GM18868 (cell line): Measurements from ENCODE around the gene DCAF5.
"Not testable (repeated sequence)": the region's sequence is repeated elsewhere in the genome, so short reads cannot be mapped to it uniquely, and the experiment has no call there.

Experiments used
- ATAC-seq: cut with Tn5 transposase; IDR thresholded peaks from one replicate; pipeline ENCODE4 v1.9.1; 2021; ENCODE audit warnings: mild to moderate bottlenecking, moderate library complexity; ENCODE audit not compliant: unreplicated experiment

The DCAF5 gene

DNA sequence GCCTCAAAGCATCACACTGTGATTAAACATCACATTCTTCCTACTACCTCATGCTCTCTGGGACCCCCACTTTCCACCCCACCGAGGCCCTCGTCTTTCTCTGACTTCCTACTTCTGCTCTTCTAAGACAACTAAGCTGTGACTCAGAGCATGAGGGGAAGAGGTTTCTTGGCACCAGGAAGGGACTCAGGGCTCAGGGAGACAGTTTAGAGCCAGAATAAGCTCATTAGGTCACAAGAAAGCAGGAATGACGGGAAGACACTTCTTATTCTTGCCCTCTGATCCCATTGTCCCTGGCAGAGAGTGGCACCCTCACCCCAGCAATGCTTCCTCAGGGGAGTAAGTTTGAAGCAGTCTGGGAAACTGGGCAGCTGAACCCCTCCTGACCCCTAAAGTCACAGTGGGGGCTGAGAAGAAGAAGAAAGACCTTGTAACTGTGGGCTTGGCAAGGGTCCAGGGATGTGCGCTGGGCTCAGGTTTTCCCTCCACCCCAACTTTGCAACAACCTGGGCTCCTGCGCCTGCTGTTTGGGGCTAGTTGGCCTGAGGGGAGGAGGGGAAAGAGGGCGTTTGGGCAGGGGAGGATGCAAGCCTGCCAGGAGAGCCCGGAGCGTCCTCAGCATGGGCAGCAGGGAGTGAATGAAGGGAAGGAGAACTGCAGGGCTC lies 109.2 kb downstream of the DCAF5 start:
- no peak for ATAC-seq

DNA sequence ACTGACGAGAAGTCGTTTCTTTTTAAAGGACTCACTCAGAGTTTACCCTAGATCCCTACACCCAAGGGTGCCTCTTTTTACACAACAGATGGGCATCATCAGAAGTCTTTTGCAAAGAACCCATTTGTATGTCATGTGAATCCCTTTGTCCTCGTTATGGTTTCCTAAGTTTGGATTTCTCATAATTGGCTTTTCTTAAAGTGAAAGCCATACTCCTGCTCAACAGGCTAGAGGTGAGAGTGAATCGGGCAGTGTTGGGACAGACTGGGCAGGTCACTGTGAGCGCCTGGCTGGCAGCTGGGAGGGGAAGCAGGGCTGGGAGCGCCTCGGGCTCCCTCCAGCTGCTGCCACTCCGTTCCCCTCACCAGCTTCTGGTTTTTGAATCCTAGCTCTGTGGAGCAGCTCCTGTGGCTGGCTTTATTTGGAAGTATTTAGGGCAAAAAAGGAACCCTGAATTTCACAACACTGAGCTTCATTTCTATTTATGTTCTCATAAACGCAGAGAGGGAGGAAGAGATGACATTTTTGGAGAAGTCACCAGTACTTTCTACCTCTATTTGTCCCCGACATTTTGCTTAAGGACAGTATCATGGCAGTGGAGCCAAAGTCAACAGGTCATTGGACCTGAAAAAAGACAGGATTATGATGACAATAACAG lies 110.0 kb downstream of the DCAF5 start:
- no peak for ATAC-seq

- no peak for ATAC-seq
Observed at GRCh38 chr14:69042299-69042698, 110.6 kb downstream of the DCAF5 start.

DNA sequence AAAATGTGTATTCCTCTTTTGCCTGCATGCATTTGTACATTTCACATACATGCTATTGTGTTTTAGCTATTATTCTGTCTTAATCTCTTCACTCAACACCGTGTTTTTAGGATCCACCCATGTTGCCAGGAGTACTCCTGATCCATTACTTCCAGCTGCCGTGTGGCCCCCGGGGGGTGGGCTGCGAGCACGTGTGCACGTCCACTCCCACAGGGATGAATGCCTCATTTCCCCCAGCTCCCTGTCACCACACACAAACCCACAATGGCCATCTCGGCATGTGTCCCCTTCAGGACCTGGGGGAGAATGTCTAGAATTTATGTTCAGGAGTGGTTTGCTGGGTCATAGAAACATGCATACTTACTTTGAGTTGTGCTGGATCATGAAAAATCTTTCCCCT lies 111.1 kb downstream of the DCAF5 start:
- ATAC-seq = no peak

DNA sequence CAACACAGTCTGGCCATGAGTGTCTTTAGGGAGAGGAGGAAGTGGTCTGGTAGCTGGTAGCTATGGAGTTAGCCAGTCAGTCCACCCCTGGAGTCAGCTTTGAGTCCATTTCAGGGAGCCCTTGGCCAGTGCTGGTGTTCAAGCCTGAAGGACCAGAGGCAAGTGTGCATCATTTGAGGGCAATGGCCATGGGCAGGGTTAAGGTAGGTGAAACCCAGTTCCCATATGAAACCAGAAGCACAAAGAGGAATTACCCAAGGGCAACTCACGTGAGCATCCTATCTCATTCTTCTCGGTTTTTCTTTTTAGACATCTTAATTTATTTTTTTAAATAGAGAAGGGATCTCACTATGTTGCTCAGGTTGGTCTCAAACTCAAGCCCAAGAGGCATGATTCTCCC lies 112.6 kb downstream of the DCAF5 start:
- ATAC-seq = no peak

DNA sequence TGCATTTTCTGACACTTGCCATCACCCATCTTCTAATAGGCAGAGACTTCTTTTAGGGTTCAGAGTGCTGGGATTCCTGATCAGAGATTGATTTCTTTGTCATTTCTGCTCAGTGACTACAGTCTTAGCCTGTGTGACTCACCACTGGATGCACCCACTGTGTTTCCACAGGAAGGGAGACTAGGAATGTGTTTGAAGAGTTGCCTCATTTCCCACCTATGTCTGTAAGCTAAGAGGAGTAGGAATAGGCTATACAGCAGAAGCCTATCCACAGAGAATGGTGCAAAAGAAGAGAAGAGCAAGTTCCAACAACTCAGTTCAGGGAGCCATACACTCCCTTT lies 113.7 kb downstream of the DCAF5 start:
- no peak for ATAC-seq

DNA sequence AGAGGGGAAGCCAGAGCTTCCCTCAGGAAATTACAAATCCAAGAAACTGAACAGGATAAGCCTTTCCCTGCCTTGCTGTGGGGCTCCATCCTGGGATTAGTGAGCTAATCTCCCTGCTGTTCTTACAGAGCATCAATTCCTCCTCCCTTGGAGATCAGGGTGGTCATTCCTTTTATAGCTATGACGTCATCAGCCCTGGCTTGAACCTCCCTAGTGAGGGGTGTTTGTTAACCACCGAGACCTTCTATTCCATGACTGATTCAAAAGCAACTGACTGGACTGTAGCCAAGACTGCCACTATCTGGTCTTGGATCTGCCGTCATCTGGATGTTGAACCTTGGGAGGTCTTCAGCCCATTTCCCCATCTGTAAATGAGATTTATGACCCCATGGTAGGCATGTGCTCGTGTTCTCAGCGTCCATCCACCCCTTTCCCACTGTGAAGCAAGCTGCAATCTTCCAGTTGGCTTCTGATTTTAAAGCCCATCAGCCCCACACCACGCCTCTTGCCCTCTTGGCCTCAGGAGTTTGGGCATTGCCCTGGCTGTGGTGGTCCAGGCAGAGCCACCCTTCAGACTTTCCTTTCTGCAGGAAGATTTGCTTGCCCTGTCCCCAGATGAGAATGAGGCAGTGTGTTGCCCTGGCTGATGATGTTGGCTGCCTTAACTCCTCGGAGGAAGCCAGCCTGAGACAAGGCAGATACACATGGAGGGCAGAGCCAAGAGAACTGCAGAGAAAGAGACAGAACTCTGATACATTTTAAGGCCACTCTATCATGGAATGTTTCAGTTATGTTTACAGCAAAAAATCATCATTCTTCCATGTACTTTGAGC lies 114.2 kb downstream of the DCAF5 start:
- no peak for ATAC-seq

GRCh38 chr14:69037790-69038454 lies 115.0 kb downstream of the DCAF5 start:
- ATAC-seq = no peak

GRCh38 chr14:69036757-69037506 lies 116.0 kb downstream of the DCAF5 start:
- no peak for ATAC-seq

GRCh38 chr14:69034612-69035262 lies 118.2 kb downstream of the DCAF5 start:
- no peak for ATAC-seq

DNA sequence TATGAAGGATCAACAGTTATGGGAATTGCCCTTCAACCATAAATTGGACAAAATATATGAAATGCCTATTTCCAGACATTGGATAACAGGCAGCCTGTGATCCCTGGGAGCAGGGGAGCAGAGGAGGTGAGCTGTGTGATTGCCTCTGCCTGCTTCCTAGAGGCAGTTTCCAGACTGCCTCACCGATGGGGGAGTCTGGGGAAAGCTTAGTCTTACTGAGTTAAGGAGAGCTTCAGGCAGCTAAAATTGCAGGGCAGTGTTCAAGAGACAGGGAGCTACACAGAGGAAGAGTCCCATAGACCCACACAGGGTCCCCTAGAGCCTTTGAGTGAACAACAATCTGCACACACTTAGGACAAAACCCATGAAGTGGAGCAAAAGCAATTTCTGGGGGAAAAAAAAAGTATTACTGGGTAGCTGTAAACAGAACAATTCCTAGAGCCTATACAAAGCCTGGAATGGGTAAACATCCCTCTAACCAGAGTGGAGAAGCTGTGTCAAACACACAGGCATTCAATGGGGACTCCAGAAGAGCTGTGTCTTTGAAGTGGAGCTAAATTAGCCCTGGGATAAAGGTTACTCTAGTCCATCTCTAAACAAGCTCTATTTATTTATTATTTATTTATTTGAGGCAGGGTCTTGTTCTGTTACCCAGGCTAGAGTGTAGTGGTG lies 125.5 kb downstream of the DCAF5 start:
- ATAC-seq = no peak

DNA sequence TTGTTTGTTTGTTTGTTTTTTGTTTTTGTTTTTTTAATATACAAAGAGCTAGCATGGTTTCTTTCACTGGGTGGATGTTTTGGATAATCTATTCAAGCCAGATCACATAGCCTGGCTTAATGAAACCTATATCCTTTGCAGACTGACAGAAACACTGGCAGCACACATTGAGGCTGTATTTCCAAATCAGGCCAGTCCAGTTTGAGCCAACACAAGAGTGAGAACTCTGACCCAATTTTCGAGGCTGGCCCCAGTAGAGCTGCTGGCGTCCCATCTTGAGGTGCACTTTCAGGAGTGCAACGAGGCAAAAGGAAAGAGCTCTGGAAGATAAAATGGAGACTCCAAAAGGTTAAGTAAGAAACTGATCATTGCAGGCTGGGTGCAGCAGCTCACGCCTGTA lies 129.9 kb downstream of the DCAF5 start:
- no peak for ATAC-seq

DNA sequence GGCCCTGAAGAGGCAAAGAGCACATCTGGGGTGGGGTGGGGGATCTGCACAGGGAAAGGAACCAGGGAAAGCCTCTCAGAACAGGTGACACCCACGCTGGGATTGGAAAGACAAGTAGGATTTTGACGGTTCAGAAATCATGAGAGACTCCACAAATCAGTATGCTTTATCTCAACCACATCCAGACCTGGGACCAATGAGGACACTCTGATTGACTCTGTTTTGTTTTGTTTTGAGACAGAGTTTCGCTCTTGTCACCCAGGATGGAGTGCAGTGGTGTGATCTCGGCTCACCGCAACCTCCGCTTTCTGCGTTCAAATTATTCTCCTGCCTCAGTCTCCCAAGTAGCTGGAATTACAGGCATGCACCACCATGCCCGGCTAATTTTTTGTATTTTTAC lies 130.8 kb downstream of the DCAF5 start:
- not testable (repeated sequence) for ATAC-seq

GRCh38 chr14:69017706-69018105 lies 135.2 kb downstream of the DCAF5 start:
- no peak for ATAC-seq

- no peak for ATAC-seq
Observed at GRCh38 chr14:69014829-69015259, 138.1 kb downstream of the DCAF5 start.

DNA sequence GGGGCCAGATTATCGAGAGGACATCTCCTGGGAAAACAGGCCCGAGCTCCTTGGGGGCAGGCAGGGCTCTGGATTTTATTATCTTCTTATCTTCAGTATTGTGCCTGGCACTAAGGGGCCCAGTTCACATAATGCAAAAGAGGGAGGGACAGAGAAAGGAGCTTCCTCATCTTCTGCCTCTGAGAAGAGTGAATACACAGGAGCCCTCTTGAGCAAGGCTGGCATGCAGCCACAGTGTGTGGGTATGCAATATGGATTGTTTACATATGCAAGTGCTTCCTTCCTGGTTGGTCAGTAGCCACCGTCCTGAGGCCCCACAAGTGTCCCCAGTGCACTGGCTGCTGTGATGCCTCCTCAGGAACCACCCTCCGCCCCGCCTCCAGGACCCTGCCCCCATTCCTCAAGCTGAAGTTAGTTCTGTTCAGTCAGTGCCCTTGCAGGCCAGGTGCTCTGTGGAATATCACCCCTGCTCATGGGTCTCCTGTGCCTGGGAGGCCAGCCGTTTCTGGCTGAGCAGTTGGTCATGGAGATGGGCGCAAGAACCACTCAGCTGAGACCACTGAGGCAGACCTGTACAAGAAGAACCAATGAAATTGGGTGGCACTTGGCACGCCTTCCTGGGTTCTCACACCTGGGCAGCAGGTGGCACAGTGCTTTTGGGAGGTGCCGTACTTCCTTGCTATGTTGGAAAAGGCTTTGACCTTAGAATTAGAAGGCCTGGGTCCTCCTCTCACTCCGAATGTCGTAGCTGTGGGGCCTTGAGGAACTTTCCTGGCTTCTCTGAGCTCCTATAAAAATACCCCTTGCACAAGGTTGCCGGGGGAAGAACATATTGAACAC lies 138.8 kb downstream of the DCAF5 start:
- ATAC-seq = no peak

DNA sequence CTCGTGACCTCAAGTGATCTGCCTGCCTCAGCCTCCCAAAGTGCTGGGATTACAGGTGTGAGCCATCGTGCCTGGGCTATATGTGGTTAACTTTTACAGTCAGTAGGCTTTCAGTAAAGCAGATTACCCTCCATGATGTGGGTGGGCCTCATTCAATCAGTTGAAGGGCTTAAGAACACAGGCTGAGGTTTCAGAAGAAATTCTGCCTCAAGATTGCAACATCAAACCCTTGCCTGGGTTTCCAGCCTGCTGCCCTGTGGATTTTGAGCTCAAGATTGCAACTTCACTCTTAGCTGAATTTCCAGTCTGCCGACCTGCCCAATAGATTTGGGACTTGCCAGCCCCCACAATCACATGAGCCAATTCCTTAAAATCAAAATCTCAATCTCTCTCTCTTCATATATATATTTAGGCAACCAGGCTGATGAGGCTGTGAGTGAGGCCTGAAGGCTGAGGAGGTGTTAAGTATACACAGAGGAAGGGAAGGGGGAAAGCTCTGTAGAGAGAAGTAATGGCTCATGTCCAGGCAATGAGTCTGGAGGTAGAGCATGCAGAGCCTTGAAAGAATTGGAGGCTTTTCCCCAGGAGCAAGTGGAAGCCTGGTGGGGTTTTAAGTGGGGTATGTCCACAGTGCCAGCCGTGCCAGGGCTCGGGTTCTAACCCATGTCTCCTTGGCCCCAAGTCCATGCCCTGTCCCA lies 140.5 kb downstream of the DCAF5 start:
- ATAC-seq = no peak

DNA sequence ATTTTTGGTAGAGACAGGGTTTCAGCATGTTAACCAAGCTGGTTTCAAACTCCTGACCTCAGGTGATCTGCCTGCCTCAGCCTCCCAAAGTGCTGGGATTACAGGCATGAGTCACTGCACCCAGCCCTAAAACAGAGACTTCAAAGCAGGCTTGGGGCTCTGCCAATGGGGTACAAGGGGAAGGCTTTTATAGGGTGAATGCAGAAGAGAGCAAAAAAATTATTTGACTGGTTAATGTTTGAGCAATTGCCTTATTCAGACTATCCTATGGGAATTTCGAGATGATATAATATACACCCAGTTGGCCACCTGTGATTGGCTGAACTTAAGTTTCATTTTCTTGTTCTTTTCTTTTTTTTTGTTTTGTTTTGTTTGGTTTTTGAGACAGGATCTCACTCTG lies 142.3 kb downstream of the DCAF5 start:
- ATAC-seq = no peak
